Breast epithelium (tissue), 3 donors: ENCODE measurements around the gene SDK1.

ENCODE experiments used
- CTCF ChIP-seq, 3 donors: fragments of 450-650 bp; IDR thresholded peaks; one replicate each; pipeline ENCODE4 v1.5.1; 2016 to 2017; ENCODE audit warnings: antibody characterized with exemption in 3 of 3, mild to moderate bottlenecking in 3 of 3, moderate library complexity in 3 of 3
- POLR2A ChIP-seq: fragments of 450-650 bp; IDR thresholded peaks from one replicate; pipeline ENCODE4 v1.6.1; 2016; ENCODE audit warnings: antibody characterized with exemption, mild to moderate bottlenecking, moderate library complexity

DNA sequence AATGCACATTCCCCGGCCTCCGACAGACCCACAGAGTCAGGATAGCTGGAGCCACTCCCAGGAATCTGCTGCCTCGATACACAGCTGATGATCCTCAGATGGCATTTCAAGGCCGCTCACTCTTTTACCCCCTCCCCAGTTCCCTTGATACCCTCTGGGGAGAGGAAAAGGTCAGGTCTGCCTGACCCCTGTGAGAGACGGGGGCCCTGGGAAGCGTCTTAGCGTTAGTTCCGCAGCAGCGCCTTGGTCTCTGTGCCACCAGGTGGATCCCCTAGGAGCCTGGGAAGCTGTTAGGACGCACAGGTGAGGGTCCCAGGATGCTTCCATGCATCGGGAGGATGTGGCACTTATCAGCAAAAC lies 960.5 kb downstream of the SDK1 start:
- no peak for TF ChIP-seq POLR2A
- TF ChIP-seq CTCF (IDR thresholded peaks at IDR 0.05): no peak
